HG02610 (cell line): Measurements from ENCODE around the gene TMX4.
"Not testable (repeated sequence)": the region's sequence is repeated elsewhere in the genome, so short reads cannot be mapped to it uniquely, and the experiment has no call there.

Experiments
- ATAC-seq: cut with Tn5 transposase; IDR thresholded peaks from one replicate; pipeline ENCODE4 v1.9.1; 2021; ENCODE audit warnings: mild to moderate bottlenecking, moderate library complexity; ENCODE audit not compliant: unreplicated experiment

TMX4 gene

GRCh38 chr20:7971536-7972280 lies 47.9 kb downstream of the TMX4 start:
- no peak for ATAC-seq

GRCh38 chr20:7967199-7967844 lies 52.2 kb downstream of the TMX4 start:
- ATAC-seq: no peak

GRCh38 chr20:7966176-7966575 lies 53.4 kb downstream of the TMX4 start:
- no peak for ATAC-seq

- no peak for ATAC-seq
These were observed 60.1 kb downstream of the TMX4 start for GRCh38 chr20:7959484-7959883.

- ATAC-seq: not testable (repeated sequence)
These were observed 63.0 kb downstream of the TMX4 start for GRCh38 chr20:7956561-7956960.

DNA sequence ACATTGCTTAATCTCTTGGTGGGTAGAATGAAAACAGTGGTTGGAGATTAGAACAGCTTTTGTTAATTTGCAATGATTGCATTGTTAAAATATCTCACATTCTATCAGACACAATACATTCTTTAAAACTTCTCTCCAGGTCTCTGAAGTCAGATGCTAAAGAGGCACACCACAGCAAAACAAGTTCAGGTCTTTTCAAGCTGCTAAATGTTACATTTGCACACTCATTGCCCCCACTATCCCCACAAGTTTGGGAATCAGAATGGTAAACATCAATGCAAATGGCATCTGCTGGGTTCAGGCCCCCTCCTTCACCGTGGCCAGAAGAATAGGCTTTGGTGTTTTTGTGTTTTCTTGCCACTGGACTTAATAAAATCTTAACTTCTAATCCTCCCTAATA lies 69.2 kb downstream of the TMX4 start:
- no peak for ATAC-seq

GRCh38 chr20:7943891-7944290 lies 75.7 kb downstream of the TMX4 start:
- ATAC-seq: no peak

GRCh38 chr20:7940341-7940740 lies 79.2 kb downstream of the TMX4 start, which contains the start of gene HAO1:
Gene HAO1, minus strand, starts transcription at chr20:7940458. Its CDS starts 36 bp downstream, at chr20:7940422.
- no peak for ATAC-seq

DNA sequence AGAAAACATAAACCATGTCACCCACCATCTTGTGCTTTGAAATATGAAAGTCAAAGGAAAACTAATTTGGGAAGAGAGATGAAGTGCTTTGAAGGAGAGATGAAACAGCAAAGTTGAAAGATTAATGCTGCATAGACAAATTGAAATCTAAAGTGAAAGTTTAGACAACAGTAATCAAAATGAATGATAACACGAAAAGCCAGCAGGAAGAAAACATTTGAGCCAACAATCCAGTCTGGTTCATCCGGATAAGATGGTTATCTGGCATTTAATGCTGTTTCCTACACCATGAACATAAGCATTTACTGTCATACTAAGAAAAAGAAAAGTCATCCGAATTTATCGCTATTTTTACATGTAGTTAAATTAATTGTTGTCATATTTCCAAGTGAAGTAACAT lies 79.9 kb downstream of the TMX4 start:
- ATAC-seq: no peak

- ATAC-seq: no peak
These were observed 81.5 kb downstream of the TMX4 start for GRCh38 chr20:7938058-7938457.

DNA sequence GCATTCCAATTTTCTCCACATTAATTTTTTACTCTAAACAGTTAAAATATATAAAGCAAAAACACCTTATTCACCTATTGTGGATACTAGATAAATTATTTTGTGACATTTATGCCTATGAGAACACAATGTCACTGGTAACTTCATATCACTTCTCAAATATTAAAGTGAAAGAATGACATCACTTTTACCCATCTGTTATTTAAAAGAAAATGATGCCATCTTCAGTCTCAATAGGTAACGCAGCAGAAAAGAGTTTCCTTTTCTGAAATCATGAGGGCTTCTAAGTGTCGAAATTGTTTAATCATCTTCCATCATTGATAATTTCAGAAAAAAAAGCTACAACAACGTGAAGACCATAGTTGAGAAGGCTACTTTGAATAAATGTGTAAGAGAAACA lies 82.2 kb downstream of the TMX4 start:
- ATAC-seq: no peak

- ATAC-seq: no peak
These were observed 84.5 kb downstream of the TMX4 start for GRCh38 chr20:7935027-7935551.

DNA sequence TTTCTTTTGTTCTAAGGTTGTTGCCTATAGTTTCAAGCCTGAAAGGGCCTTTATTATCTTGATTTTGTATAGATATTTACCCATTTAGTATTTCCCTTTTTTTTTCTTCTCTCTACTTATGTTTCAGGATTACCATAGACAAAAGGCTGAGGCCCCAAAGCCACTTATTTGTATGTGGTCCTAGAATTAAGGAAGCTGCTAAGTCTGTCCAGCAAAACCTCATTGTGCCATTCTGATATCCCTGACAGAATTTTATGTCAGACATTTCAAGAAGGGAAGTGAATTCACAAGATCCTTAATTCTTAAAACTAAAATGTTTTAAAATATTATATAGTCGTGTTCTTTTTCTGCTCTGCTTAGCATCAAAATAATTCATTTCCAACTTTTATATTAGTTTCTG lies 86.2 kb downstream of the TMX4 start:
- no peak for ATAC-seq

GRCh38 chr20:7930343-7930742 lies 89.2 kb downstream of the TMX4 start:
- ATAC-seq: no peak
